22Rv1 (cell line): ENCODE results near the gene PIAS4.

Experiments used
- H3K27ac ChIP-seq: fragments of 450-650 bp; 2 replicates; pipeline ENCODE4 v1.5.1; 2017
- ZFX ChIP-seq: fragments of 450-650 bp; IDR thresholded peaks from 2 replicates; pipeline ENCODE4 v1.6.1; 2017; ENCODE audit warnings: antibody characterized with exemption, borderline replicate concordance
- TF ChIP-seq, protein P1 (sequence below): fragments of 450-650 bp; IDR thresholded peaks from 2 replicates; pipeline ENCODE4 v1.5.1; 2017; ENCODE audit warnings: mild to moderate bottlenecking

PIAS4 gene

DNA sequence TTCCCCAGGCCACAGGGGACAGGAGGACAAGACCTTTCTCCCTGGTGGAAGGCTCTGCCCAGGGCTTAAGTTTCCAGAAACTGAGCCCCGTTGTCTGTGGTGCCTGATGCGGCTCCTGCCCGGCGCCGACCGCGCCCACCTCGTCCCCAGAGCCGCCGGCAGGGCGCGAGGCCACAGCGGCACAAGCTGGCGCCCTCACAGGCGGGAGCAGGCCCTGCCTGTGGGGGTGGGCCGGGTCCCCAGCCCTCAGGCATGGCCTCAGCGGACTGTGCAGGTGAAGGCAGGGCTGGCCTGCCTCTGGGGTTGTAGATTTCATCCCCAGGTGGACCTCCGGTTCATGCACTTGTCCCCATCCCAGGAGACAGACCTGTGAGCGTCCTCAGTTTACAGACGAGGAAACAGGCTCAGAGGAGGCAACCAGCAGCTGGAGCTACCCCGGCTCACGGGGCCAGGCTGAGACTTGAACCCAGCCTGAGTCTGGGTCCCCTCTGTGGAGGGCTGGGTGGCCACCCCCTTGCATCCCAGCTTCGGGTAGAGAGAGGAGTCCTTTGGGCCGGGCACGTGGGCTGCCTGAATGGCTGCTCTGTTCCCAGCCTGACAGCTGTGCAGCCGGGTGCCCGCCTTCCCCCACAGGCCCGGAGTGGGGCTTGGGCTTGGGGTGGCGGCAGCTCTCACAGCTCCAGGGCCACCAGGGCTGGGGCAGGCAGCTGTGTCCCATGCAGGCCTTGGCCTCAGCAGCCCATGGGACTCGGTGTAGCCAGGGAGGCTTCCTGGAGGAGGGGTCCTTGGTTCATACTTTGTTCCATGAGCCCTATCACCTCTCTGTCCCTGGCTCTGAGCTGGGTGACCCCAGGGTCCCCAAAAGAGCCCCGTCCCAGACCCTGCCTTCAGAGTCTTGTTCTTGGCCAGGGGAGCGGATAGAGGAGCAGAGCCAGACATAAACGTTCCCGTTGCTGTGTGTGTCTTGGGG lies 26.8 kb downstream of the PIAS4 start:
- H3K27ac ChIP-seq = no peak overlapping the region
- TF ChIP-seq, protein P1, sequence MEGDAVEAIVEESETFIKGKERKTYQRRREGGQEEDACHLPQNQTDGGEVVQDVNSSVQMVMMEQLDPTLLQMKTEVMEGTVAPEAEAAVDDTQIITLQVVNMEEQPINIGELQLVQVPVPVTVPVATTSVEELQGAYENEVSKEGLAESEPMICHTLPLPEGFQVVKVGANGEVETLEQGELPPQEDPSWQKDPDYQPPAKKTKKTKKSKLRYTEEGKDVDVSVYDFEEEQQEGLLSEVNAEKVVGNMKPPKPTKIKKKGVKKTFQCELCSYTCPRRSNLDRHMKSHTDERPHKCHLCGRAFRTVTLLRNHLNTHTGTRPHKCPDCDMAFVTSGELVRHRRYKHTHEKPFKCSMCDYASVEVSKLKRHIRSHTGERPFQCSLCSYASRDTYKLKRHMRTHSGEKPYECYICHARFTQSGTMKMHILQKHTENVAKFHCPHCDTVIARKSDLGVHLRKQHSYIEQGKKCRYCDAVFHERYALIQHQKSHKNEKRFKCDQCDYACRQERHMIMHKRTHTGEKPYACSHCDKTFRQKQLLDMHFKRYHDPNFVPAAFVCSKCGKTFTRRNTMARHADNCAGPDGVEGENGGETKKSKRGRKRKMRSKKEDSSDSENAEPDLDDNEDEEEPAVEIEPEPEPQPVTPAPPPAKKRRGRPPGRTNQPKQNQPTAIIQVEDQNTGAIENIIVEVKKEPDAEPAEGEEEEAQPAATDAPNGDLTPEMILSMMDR = no peak
- TF ChIP-seq ZFX = no peak

DNA sequence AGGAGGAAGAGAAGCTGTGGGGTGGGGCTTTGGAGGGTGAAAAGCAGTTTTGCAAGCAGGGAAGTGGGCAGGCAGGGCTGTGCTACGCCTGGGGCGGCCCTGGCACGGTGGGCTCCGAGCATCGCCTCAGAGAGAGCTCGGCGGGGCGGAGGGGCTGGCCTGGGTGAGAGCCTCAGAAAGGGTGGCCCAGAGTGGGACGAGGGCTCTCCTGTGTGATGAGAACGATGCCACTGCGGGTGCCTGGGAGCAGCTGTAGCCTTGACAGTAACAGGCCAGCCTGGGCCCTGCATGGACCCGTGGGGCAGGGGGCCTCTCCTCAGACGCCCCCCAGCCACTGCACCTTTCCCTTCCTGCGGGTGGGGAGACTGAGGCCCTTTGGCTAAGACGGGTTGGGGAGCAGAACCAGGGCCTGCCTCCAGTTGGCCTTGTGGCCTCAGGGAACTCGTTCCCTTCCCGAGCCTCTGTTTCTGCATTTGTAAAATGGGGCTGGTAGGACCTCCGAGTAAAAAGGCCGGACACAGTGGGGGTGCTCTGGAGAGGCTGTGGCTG lies 27.6 kb downstream of the PIAS4 start:
- H3K27ac ChIP-seq = no peak overlapping the region
- TF ChIP-seq ZFX = no peak
- TF ChIP-seq, protein P1 = no peak

DNA sequence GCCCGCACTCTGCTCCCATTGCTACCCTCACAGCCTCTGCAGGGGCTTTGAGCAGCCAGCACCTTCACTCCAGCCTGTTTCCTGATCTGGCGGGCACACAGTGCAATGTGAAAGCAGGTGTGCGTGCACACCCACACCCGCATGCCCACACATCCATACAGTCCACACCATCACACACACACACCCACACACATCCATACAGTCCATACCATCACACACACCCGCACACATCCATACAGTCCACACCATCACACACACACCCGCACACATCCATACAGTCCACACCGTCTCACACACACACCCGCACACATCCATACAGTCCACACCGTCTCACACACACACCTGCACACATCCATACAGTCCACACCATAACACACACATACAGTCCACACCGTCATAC lies 28.0 kb downstream of the PIAS4 start:
- no peak for TF ChIP-seq ZFX
- TF ChIP-seq, protein P1 = no peak
- H3K27ac ChIP-seq = no peak overlapping the region

DNA sequence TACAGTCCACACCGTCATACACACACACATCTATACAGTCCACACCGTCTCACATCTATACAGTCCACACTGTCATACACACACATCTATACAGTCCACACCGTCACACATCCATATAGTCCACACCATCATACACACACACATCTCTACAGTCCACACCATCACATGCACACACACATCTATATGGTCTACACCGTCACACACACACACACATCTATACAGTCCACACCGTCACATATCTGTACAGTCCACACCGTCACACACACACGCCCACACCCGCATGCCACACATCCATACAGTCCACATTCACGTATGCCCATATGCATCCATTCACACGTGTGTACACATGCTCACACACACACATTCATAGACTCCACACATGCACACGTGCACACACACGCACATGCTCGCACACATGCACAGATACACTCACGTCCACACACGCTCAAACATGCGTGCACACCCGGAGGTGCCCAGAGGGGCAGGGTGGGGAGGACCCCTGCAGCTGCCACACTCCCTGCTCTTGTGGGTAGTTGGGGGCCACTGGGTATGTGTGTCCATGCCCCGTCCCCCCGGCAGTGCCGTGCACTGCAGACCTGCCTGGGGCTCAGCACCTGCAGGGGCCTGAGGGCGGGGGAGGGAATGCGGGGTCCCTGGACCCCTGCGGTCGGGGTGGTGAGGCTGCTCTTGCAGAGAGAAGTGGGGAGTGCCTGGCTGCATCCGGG lies 29.2 kb downstream of the PIAS4 start:
- H3K27ac ChIP-seq = no peak overlapping the region
- TF ChIP-seq ZFX = no peak
- TF ChIP-seq, protein P1 = no peak

DNA sequence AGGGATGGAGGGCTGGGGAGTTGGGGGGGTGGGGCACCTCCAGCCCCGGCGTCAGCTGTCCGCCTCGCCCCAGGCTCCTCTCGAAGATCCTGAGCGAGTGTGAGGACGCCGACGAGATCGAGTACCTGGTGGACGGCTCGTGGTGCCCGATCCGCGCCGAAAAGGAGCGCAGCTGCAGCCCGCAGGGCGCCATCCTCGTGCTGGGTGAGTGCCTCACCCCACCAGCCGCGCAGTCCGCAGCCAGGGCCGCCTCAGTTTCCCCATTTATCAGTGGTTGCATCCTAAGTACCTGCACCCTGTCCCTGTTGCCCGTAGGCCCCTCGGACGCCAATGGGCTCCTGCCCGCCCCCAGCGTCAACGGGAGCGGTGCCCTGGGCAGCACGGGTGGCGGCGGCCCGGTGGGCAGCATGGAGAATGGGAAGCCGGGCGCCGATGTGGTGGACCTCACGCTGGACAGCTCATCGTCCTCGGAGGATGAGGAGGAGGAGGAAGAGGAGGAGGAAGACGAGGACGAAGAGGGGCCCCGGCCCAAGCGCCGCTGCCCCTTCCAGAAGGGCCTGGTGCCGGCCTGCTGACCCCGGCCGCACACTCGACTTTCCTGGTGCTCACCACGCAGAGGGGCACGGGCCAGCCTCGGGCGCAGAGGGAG lies 29.9 kb downstream of the PIAS4 start:
- TF ChIP-seq, protein P1 = no peak
- no peak for TF ChIP-seq ZFX
- H3K27ac ChIP-seq = no peak overlapping the region

DNA sequence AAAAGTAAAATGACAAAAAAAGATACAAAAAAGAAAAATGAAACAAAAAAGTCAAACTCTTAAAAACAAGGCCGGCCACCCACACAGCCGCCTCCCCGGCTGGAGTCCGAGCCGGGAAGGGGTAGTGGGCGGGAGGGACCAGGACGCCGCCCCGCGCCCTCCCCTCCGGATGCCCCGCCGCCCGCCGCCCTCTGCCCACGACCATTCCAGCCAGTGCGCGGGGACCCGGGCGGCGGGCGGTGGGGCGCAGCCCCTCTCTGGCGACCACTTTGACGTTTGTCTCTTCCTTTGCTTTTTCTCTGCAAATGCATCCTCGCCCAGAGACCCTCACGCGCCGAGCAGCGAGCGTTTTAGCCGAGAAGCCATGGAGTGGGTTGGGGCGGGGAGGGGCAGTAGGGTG lies 30.5 kb downstream of the PIAS4 start:
- H3K27ac ChIP-seq = no peak overlapping the region

More for the DNA sequence above, 30.5 kb downstream of the PIAS4 start:
- TF ChIP-seq ZFX = no peak
- TF ChIP-seq, protein P1 = no peak
